ENCODE measurements around the gene RPL11. TPM values are rescaled to one million over a fixed set of nuclear protein-coding genes. Genes with fewer than 3 reads are reported as not detected.

RPL11 gene
- total and polyA plus RNA-seq, 2 of the 4 experiments (the other 2 are of a cell fraction): 452 to 1,692 TPM

GRCh38 chr1:23646091-23646490 lies 45.5 kb upstream of the RPL11 start:
- H2BK5ac ChIP-seq (ENCODE audit: low read depth, low read length, poor library complexity, severe bottlenecking): no peak overlapping the region
- no peak overlapping the region for H4K91ac ChIP-seq (ENCODE audit: insufficient read depth, low read depth, low read length)
- H3K27me3 ChIP-seq (ENCODE audit: control insufficient read depth, insufficient read depth, low read length): peaks cover 35% of the 10 kb centered on the region
- no peak overlapping the region for H3K18ac ChIP-seq (ENCODE audit: low read depth, low read length)
- H2BK20ac ChIP-seq (ENCODE audit: low read depth, low read length): no peak overlapping the region
- no peak overlapping the region for H2BK120ac ChIP-seq (ENCODE audit: low read depth, low read length)
- H3K9me1 ChIP-seq (ENCODE audit: insufficient read depth, low read length): no peaks in the 10 kb centered on the region
- H3K36me3 ChIP-seq (ENCODE audit: control insufficient read depth, insufficient read depth, low read length): no peaks in the 10 kb centered on the region
- H3K14ac ChIP-seq (replicated peaks; ENCODE audit: low read depth, low read length): no peak overlapping the region
- no peak overlapping the region for H3K4me3 ChIP-seq (ENCODE audit: insufficient read depth, low read depth, low read length)
- no peak overlapping the region for H2AK5ac ChIP-seq (ENCODE audit: low read depth, low read length)
- H4K8ac ChIP-seq (ENCODE audit: low read depth in 2 of 2, low read length in 2 of 2): no peak overlapping the region
- H4K20me1 ChIP-seq (ENCODE audit: insufficient read depth, low read length): no peaks in the 10 kb centered on the region
- no peak overlapping the region for H3K56ac ChIP-seq (ENCODE audit: extremely low read depth, insufficient read depth, low read length)
- H3K4me2 ChIP-seq (ENCODE audit: low read depth, low read length): no peak overlapping the region
- no peak overlapping the region for H2BK15ac ChIP-seq (ENCODE audit: low read depth, low read length)
- H3K23ac ChIP-seq (ENCODE audit: low read depth, low read length): no peak overlapping the region
- no peak overlapping the region for H3K27ac ChIP-seq (ENCODE audit: insufficient read depth, low read length)
- H3K9me3 ChIP-seq (ENCODE audit: control insufficient read depth, insufficient read depth, low read length): no peaks in the 10 kb centered on the region
- ChIA-PET POLR2A (ENCODE audit: unreplicated experiment) (no interaction called here), CTCF (interaction anchor here (0.7 kb wide), 1 partner anchor 9 kb away, joined by 4 read pairs; no protein-coding TSS in a partner anchor)
- no peak overlapping the region for H3K4ac ChIP-seq (ENCODE audit: low read depth, low read length)
- no peaks in the 10 kb centered on the region for H3K79me1 ChIP-seq (ENCODE audit: low read depth in 1 of 2, low read length in 2 of 2)
- H3K9ac ChIP-seq (ENCODE audit: low read depth, low read length): no peak overlapping the region
- intact Hi-C loops (cut with micrococcal nuclease): no loop called here
- dilution Hi-C loops (cut with HindIII; ENCODE audit: low sequenced_read_pairs, unreplicated experiment): no loop called here
- in situ Hi-C loops (cut with MboI; ENCODE audit: low sequenced_read_pairs): loop anchor here (25.0 kb wide), 1 partner anchor 659 kb away; no protein-coding TSS in a partner anchor
- no peak overlapping the region for H2AFZ ChIP-seq (replicated peaks; ENCODE audit: low read length, poor library complexity)
- no CpG with 5 or more reads among the region's 4 CpGs for WGBS, 2 experiments (ENCODE audit: extremely low coverage in 2 of 2, insufficient read length in 1 of 2)
- no peak overlapping the region for H2AK9ac ChIP-seq (replicated peaks; ENCODE audit: low read depth, low read length, poor library complexity)
- no peak overlapping the region for H4K5ac ChIP-seq (ENCODE audit: low read depth, low read length)
- no peak for ATAC-seq (ENCODE audit: low read depth)
- TF ChIP-seq NFE2L2 (IDR thresholded peaks at IDR 0.05; ENCODE audit: low read depth, low read length): no peak
- BruUV-seq (replicated peaks): no TSS peak
- no peak for DNase-seq
- no peaks in the 10 kb centered on the region for H3K4me1 ChIP-seq (ENCODE audit: control insufficient read depth, insufficient read depth, low read length)
